GM23248 (cell line): ENCODE data around the gene STAMBP. TPM values are rescaled to one million over a fixed set of nuclear protein-coding genes. Genes with fewer than 3 reads are reported as not detected.

Experiments used
- DNase-seq: peaks from one replicate; pipeline ENCODE4 v3.0.0-alpha.2; 2015
- H2AFZ ChIP-seq: fragments of 200-600 bp; sonication (generic); 2 replicates; pipeline ENCODE4 v1.6.1; 2016; ENCODE audit warnings: antibody characterized with exemption
- H3F3A ChIP-seq: fragments of 200-600 bp; sonication (generic); 2 replicates; pipeline ENCODE4 v1.6.1; 2016; ENCODE audit warnings: mild to moderate bottlenecking, antibody characterized with exemption, mixed run types; ENCODE audit not compliant: insufficient read depth
- H3K27ac ChIP-seq: fragments of 200-600 bp; sonication (generic); 2 replicates; pipeline ENCODE4 v1.5.1; 2016; ENCODE audit warnings: mild to moderate bottlenecking
- H3K27me3 ChIP-seq: fragments of 200-600 bp; sonication (generic); replicated peaks from 2 replicates; pipeline ENCODE4 v1.6.1; 2016; ENCODE audit warnings: mild to moderate bottlenecking; ENCODE audit not compliant: insufficient read depth
- H3K36me3 ChIP-seq: fragments of 200-600 bp; sonication (generic); 2 replicates; pipeline ENCODE4 v1.6.1; 2016; ENCODE audit warnings: low read depth, mild to moderate bottlenecking
- H3K4me1 ChIP-seq: fragments of 200-600 bp; sonication (generic); 2 replicates; pipeline ENCODE4 v1.6.1; 2016; ENCODE audit warnings: mild to moderate bottlenecking; ENCODE audit not compliant: insufficient read depth
- H3K4me2 ChIP-seq: fragments of 200-600 bp; sonication (generic); one replicate; pipeline ENCODE4 v1.6.1; 2016; ENCODE audit warnings: mild to moderate bottlenecking; ENCODE audit not compliant: unreplicated experiment
- H3K4me3 ChIP-seq: fragments of 200-600 bp; sonication (generic); 2 replicates; pipeline ENCODE4 v1.5.1; 2016; ENCODE audit warnings: mild to moderate bottlenecking
- H3K79me2 ChIP-seq: fragments of 200-600 bp; sonication (generic); 2 replicates; pipeline ENCODE4 v1.6.1; 2016; ENCODE audit warnings: mild to moderate bottlenecking; ENCODE audit not compliant: insufficient read depth
- H3K9ac ChIP-seq: fragments of 200-600 bp; sonication (generic); 2 replicates; pipeline ENCODE4 v1.6.1; 2016; ENCODE audit warnings: mild to moderate bottlenecking
- H3K9me2 ChIP-seq: fragments of 200-600 bp; sonication (generic); 2 replicates; pipeline ENCODE4 v1.6.1; 2016; ENCODE audit warnings: mixed run types, mild to moderate bottlenecking, moderate library complexity; ENCODE audit not compliant: insufficient read depth
- H3K9me3 ChIP-seq: fragments of 200-600 bp; sonication (generic); one replicate; pipeline ENCODE4 v1.6.1; 2017; ENCODE audit warnings: low read depth
- H4K20me1 ChIP-seq: fragments of 200-600 bp; sonication (generic); 2 replicates; pipeline ENCODE4 v1.6.0; 2016; ENCODE audit not compliant: insufficient read depth
- EZH2 ChIP-seq: fragments of 200-600 bp; sonication (generic); IDR thresholded peaks from 2 replicates; pipeline ENCODE4 v1.6.1; 2018; ENCODE audit warnings: antibody characterized with exemption, mild to moderate bottlenecking; ENCODE audit not compliant: insufficient read depth, poor library complexity, severe bottlenecking
- EZH2phosphoT487 ChIP-seq: fragments of 200-600 bp; sonication (generic); IDR thresholded peaks from 2 replicates; pipeline ENCODE4 v1.6.1; 2018; ENCODE audit warnings: antibody characterized with exemption, moderate library complexity, mild to moderate bottlenecking, low read depth; ENCODE audit not compliant: insufficient read depth
- WGBS, 2 experiments: methylation state at CpG; one replicate each; pipeline ENCODE4 v1.1.6; 2015 to 2017; ENCODE audit warnings: low lambda C conversion rate in 2 of 2, low coverage in 1 of 2; ENCODE audit errors: missing lambda C conversion rate in 2 of 2; 5-methylcytosine and 5-hydroxymethylcytosine counted together
- in situ Hi-C: fragments of 300-500 bp; cut with MboI; formaldehyde crosslinking; loops from 2 replicates; pipeline ENCODE4 v1.15.0; 2020
- polyA plus RNA-seq: library from polyadenylated mRNA; unstranded; fragments of >200 nt; fragmentation: Nextera tagmentation; extraction: Ambion mirVana; gene quantifications from 2 replicates; pipeline ENCODE4 v1.2.1, GENCODE V29; 2016
- total RNA-seq: library from RNA; depleted of rRNA; stranded (reverse); fragments of >200 nt; shearing (Covaris generic); gene quantifications from 2 replicates; pipeline ENCODE4 v1.2.3, GENCODE V29; 2014

Gene STAMBP
- total and polyA plus RNA-seq, 2 experiments from 2014 or later, result 24.4 to 35.9 TPM

DNA sequence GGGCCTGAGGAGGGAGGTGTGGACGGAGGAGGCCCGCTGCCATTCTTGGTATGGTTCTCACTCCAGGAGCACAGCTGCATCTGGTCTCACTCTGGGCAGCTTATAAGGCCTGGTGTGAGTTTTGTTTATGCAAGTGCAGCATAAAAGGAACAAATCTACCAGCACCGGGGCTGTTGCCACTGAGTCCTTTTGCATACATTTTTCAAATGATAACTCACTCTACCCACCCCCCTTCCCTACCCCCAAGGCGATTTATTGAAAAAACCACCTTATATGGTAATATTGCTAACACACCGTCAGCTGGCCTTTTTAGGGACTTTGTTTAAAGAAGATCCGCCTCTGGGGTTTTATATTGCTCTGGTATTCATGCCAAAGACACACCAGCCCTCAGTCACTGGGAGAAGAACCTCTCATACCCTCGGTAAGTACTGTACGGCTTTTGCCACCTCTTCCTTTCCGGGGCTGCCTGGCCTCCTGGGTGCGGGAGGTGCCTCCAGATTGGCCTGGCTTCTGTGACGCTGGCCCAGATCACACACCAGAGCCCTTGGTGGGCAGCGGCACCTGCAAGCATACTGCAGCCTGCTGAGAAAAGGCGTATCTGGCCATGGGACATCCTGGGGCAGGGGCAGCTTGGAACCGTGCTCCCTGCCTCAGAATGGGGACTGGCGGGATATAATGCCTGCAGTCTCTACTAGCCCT is 64.0 kb downstream of the STAMBP start, which contains the start of gene ACTG2:
Gene ACTG2 (plus strand): TSS at position 378 of the 699 bp plus-strand sequence. CDS start 8,304 bp downstream, outside the sequence.
- H2AFZ ChIP-seq, result no peak within 1 kb of the TSS
- 0 out of 2 replicates have a peak, but pooled peaks cover 6% of the 10 kb centered on the region for H4K20me1 ChIP-seq
- H3K4me3 ChIP-seq, result no peak within 1 kb of the TSS
- in situ Hi-C loops, result no loop called here
- no peak within 1 kb of the TSS for H3K27ac ChIP-seq
- no peaks in the 10 kb centered on the region for H3K36me3 ChIP-seq
- peaks cover 76% of the 10 kb centered on the region for H3K27me3 ChIP-seq
- no peak within 1 kb of the TSS for H3K4me2 ChIP-seq
- peaks cover 12% of the 10 kb centered on the region for H3F3A ChIP-seq
- no peaks in the 10 kb centered on the region for H3K9me2 ChIP-seq
- H3K4me1 ChIP-seq, result peaks cover 13% of the 10 kb centered on the region
- no peak within 1 kb of the TSS for H3K9ac ChIP-seq
- TF ChIP-seq EZH2phosphoT487, result no peak
- no peak for TF ChIP-seq EZH2
- 84 to 86% methylated on average over 15 of the region's 15 CpGs for WGBS, 2 experiments
- no peak for DNase-seq
- no peaks in the 10 kb centered on the region for H3K79me2 ChIP-seq
- no peaks in the 10 kb centered on the region for H3K9me3 ChIP-seq

DNA sequence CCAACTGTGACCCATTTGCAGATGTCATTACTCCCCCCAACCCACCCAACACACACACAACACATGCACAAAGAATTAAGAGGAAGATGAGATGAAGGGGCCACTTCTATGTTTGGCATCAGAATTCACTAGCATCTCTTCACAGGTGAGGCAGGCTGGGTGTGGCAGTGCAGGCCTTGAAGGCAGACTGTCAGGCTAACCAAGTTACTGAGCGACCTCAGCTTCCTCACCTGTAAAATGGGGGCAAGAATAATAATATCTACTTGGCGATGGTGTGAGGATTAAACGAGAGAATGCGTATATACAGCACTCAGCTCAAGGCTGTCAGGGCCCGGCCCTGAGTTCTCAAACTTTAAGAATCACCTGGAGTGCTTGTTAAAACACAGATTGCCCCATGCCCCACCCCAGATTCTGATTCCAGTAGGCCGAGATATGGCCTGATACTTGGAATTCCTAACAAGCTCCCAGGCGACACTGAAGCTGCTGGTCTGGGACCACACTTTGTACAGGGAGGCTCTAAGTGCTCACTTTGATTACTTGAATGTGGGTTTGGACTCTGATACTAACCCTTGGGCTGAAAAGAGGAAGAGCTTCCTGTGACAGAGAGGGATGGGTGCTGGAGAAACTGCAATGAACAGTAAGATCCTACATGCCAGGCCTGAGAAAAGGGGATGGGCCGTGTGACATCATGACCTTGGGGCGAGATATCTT is 65.2 kb downstream of the STAMBP start:
- 86 to 89% methylated on average over 9 of the region's 9 CpGs for WGBS, 2 experiments
- no peak overlapping the region for H3K4me3 ChIP-seq
- in situ Hi-C loops, result no loop called here

DNA sequence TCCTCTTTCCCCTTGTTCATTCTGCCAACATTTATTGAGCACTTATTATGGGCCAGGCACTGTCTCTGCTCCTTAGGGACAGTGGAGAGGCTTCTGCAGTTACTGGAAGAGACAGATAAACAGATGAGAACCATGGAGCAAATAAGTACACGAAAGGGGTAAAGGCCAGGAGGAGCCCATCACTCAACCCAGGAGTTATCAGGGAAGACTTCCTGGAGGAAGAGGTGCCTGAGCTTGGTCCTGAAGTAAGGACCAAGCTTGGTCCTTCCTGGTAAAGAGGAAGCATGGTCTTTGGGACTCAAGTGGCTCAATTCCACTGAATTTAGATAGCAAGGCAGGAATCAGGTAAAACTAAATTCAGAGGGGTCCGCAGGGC is 65.7 kb downstream of the STAMBP start:
- Histone ChIP-seq H3K4me1 (peaks cover 13% of the 10 kb centered on the region), H2AFZ (no peak overlapping the region), H3K79me2 (no peaks in the 10 kb centered on the region), H3K4me3 (no peak overlapping the region), H3K9me3 (no peaks in the 10 kb centered on the region), H4K20me1 (0 out of 2 replicates have a peak, but pooled peaks cover 6% of the 10 kb centered on the region), H3K36me3 (no peaks in the 10 kb centered on the region), H3K27me3 (peaks cover 77% of the 10 kb centered on the region), H3K27ac (no peak overlapping the region), H3K9me2 (no peaks in the 10 kb centered on the region), H3K9ac (no peak overlapping the region), H3K4me2 (no peak overlapping the region), H3F3A (peaks cover 12% of the 10 kb centered on the region)
- no peak for DNase-seq
- WGBS, 2 experiments, result 98 to 100% methylated on average over 2 of the region's 2 CpGs
- TF ChIP-seq EZH2phosphoT487, result no peak
- TF ChIP-seq EZH2, result no peak
- in situ Hi-C loops, result no loop called here

More for the DNA sequence above, 65.2 kb downstream of the STAMBP start:
- Histone ChIP-seq H3K36me3 (no peaks in the 10 kb centered on the region), H3K27ac (no peak overlapping the region), H3F3A (peaks cover 12% of the 10 kb centered on the region), H3K27me3 (peaks cover 77% of the 10 kb centered on the region), H4K20me1 (0 out of 2 replicates have a peak, but pooled peaks cover 6% of the 10 kb centered on the region), H3K9me2 (no peaks in the 10 kb centered on the region), H3K4me2 (no peak overlapping the region), H3K9ac (no peak overlapping the region), H3K79me2 (no peaks in the 10 kb centered on the region), H2AFZ (no peak overlapping the region), H3K4me1 (peaks cover 13% of the 10 kb centered on the region), H3K9me3 (no peaks in the 10 kb centered on the region)
- DNase-seq, result no peak
- no peak for TF ChIP-seq EZH2
- TF ChIP-seq EZH2phosphoT487, result no peak

DNA sequence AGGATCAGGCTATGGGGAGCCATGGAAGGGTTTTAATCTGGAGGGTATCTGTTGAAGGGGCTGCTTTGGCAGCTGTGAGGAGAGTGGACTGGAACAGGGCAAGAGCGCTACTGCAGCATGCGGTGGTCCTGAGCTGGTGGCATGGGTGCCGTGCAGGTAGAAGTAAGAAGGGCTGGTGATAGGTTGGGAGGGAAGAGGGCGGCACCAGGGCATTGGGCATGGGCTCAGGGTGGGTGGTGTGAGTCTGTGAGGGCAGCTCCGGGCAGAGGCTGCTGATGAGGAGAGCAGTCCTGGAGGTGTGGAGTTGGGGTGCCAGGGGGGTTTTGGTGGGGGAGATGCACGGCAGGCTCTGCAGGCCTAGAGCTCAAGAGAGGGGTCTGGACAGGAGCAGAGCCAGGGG is 66.1 kb downstream of the STAMBP start:
- H3K4me2 ChIP-seq, result no peak overlapping the region
- H3K9me3 ChIP-seq, result no peaks in the 10 kb centered on the region
- H3K9ac ChIP-seq, result no peak overlapping the region
- no peaks in the 10 kb centered on the region for H3K9me2 ChIP-seq
- H4K20me1 ChIP-seq, result 0 out of 2 replicates have a peak, but pooled peaks cover 6% of the 10 kb centered on the region
- in situ Hi-C loops, result no loop called here
- H3K36me3 ChIP-seq, result no peaks in the 10 kb centered on the region
- peaks cover 77% of the 10 kb centered on the region for H3K27me3 ChIP-seq
- H3K27ac ChIP-seq, result no peak overlapping the region
- no peak overlapping the region for H2AFZ ChIP-seq
- no peak for TF ChIP-seq EZH2phosphoT487
- no peak for TF ChIP-seq EZH2
- H3K4me1 ChIP-seq, result peaks cover 13% of the 10 kb centered on the region
- no peak for DNase-seq
- no peak overlapping the region for H3K4me3 ChIP-seq
- no peaks in the 10 kb centered on the region for H3K79me2 ChIP-seq
- peaks cover 12% of the 10 kb centered on the region for H3F3A ChIP-seq
- WGBS, 2 experiments, result 82 to 83% methylated on average over 6 of the region's 6 CpGs
